GM19452 (cell line): ENCODE data around the gene SFT2D3.

ENCODE experiments used
- ATAC-seq: cut with Tn5 transposase; IDR thresholded peaks from one replicate; pipeline ENCODE4 v1.9.1; 2021; ENCODE audit not compliant: unreplicated experiment

The SFT2D3 gene

GRCh38 chr2:127664065-127664894 is 37.0 kb upstream of the SFT2D3 start:
- no peak for ATAC-seq

- no peak for ATAC-seq
Observed at GRCh38 chr2:127664895-127665225, 36.4 kb upstream of the SFT2D3 start.

DNA sequence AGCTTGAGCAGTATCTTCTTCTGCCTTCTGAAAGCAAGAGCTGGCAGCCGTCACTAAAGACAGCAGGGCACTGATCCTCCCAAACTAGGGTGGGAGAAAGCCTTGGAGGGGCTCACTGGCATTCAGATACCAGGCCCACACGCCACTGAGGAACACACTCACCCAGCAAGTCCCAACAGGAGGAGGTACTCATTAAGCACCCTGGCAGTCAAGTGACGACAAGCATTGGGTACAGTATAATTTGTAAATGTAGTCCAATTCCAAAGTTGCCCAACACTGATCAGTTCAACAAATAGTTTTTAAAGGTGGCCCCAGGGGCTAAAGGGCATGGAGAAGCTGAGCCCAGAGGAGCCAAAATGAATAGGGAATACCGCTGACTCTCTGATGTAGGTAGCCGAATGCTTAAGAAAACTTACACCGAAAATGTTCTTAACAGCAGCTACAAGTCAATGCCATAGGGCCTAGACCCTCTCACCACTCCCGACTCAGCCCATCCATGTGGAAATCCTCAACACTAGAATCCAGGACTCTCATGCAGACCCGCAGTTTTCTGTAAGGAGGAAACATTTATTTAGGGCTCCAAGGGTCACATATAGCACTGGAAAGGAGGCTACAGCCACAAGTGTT is 35.9 kb upstream of the SFT2D3 start:
- ATAC-seq: no peak

DNA sequence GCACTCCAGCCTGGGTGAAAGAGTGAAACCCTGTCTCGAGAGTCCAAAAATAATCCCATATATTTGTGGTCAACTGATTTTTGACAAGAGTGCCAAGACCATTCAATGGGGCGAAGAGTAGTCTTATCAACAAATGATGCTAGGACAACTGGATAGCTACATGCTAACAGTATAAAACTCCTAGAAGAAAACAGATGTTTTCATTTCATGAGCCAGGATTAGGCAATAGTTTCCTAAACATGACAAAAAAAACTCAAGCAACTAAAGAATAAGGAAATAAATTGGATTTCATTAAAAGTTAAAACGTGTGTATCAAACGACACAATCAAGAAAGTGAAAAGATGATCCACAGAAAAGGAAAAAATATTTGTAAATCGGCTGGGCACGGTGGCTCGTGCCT is 32.2 kb upstream of the SFT2D3 start:
- ATAC-seq: no peak

DNA sequence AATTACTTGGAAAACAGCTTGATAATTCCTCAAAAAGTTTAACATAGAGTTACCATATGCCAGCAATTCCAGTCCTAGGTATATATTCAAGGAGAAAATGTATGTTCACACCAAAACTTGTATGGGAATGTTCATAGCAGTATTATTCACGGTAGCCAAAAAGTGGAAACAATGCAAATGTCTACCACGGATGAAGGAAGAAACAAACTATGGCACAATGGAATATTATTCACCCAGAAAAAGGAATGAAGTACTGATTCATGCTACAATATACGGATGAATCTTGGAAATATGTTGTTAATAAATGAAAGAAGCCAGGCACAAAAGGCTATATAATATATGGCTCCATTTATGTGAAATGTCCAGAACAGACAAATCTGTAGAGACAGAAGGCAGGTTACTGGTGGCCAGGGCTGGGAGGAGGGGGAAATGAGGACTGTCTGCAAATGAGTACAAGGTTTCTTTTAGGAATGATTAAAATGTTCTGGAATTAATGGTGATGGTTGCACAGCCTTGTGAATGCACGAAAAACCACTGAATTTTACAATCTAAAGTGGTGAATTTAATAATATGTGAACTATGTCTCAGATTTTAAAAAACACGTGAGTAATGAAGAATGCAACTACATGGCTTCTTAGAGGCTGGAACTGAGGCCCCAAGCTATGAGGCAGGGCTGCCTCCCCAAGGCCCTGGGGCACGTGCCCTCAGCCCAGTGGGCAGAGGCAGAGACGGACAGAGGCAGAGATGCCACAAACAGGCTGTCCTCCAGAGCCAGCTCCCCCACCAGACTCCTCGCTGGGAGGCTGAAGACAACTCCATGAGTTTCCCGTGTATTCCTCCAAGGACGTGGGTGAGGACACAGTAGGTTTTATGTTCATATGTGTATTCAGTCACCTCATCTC is 31.0 kb upstream of the SFT2D3 start:
- ATAC-seq: no peak

- no peak for ATAC-seq
Observed at GRCh38 chr2:127670957-127671290, 30.4 kb upstream of the SFT2D3 start.

DNA sequence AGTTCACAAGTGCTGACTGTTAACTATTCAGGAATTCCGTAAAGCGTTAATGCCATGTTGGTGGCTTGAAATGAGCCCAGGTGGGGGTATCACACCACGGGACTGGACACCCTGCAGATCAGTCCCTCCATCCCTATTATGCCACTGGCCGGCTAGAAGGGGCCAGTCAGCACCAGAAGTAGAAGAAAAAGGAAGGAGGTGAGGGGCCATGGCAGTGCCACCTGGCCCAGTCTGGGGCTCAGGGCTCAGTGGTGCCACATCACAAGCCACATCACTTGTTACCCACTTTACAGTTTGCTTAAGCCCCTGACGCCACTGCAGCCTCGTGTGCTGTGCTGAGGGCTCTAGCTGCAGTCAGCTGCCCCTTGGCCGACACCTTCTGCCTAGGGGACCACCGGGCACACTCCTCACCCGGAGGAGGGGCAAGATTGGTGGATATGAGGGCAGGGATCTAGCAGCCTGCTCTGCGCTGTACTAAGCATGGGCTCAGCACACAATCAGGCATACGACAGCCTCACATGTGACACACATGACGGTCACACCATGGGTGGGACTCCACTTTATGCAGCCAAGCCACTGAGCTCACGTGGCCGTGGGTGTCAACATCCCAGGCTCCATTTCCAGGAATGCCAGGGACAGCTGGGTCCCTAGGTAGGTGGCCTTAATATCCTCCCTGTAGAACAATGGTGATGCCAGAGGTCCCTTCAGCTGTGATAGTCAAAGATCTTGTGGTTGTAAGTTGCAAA is 29.6 kb upstream of the SFT2D3 start:
- ATAC-seq: no peak

- ATAC-seq: no peak
Observed at GRCh38 chr2:127672341-127673224, 28.7 kb upstream of the SFT2D3 start.

GRCh38 chr2:127673291-127674069 is 27.8 kb upstream of the SFT2D3 start:
- no peak for ATAC-seq

DNA sequence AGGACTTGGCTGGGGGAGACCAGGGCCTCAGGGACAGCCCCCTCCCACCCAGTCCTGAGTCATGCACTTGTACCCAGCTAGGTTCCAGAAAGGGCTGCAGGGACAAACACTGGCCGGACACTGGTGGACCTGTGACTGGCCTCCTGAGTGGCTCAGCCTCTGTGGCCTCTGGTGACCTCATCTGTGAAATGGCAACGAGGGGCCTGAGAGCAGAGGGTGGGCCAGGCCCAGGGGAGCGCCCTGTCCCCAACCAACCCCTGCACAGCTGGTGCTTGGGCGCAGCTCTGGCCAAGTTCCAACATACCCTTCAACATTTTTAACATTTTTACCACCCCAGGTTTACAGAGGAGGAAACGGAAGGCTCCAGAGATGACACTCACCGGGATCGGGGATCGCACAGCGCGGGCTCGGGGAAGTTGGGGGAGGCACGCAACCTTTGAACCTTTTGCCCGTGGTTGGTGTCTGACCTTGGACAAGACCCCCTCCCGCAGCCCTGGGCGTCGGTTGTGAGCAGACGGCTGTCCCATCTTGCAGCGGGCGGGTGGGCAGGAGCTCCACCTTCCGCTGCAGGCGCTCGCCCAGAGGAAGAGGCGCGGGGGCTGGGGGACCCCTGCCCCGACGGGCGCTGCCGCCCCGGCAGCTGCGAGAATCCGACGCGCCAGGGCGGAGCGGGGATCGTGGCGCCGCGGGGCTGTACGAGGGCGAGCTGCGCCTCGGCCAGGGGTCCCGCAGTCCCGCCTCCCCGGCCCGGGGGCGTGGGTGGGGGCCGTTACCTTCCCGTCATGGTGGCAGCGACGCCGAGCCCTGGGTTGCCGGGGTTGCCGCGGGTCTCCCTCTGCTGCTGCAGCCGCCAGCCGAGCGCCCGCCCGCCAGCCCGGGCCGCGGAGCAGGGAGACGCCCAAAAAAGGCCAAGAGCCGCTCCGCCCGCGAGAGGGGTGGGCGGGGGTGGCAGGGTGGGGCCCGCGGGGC is 26.8 kb upstream of the SFT2D3 start:
- no peak for ATAC-seq

DNA sequence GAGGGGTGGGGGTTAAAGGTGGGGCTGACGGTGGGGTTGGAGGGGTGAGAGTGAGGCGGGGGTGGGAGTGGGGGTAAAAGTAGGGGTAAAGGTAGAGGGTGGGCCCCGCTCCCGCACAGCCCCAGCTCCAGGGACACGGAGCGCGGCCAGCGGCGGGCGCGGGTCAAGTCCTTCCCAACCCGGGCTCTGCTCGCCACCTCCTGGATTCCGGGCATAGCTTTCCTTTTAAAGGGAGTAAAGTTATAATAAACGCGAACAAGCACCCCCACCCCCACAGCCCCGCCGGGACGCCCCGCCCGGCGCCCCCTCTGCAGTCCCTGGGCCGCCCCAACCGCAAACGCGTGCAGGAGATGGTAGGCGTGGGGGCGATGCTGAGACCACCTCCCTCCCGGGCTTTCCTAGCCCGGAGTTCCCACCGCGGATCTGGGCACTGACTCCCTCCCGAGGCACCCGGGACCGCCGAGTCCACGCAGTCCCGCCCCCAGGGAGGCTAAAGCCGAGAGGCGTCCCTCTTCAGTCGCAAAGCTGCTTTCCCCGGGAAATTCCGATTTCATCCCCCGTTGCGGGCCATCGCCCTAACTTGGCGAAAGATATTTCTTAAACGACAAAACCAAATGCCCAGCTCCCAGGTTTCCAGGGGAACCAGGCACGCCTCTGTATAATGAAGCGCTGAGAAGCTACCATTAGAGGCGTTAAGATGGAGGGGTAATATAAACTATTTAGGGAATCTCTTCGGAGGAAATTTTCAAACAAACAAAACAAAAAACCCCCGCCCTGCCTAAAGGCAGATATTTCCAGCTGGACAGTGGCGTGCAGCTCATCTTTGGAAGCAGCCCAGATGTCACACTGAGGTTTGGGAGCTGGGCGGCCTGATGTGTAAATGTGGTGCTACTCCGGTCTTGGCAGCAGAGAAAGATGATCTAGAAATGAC is 25.7 kb upstream of the SFT2D3 start, which contains the start of gene LIMS2:
Gene LIMS2, minus strand, starts transcription at position 200 of the 931 bp plus-strand sequence. CDS start 506 bp downstream, outside the sequence.
- ATAC-seq: no peak

DNA sequence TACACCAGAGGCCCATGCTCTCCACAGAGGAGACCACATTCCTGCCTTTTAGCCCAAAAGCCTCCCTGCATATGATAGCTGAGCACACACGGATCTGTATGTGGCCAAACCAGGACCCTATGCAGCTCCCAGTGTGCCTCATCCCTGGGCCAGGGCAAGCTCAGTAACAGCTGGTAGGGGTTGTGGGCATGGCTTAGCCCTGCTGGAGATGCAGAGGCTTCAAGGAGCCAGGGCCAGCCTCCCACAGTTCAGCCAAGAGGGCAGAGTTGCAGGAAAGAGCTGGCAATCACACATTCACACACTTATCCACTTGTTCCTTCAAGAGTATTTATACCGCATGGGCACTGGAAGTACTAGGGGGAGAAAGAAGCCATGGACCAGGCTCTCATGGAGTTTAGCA is 24.4 kb upstream of the SFT2D3 start:
- ATAC-seq: no peak

- ATAC-seq: no peak
Observed at GRCh38 chr2:127678531-127678930, 22.8 kb upstream of the SFT2D3 start.

DNA sequence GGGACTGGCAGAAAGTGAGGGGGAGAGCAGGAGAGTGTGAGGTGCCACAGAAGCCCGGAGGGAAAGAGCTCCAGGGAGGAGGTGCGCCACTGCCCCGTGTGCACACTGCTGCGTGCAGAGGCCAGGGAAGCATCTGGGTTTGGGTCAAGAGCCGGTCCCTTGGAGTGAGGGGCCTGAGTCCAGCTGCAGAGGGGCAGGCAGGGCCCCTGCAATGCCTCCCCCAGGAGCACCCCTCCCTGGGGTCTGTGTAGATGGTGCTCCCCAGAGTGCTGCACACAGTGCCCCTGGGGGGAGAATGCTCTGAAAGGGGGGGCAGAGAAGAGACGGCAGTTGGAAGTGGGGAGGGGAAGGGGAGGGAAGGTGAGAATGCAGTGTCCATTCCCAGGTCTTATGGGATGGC is 22.3 kb upstream of the SFT2D3 start:
- no peak for ATAC-seq

GRCh38 chr2:127679680-127680361 is 21.5 kb upstream of the SFT2D3 start:
- ATAC-seq: no peak

DNA sequence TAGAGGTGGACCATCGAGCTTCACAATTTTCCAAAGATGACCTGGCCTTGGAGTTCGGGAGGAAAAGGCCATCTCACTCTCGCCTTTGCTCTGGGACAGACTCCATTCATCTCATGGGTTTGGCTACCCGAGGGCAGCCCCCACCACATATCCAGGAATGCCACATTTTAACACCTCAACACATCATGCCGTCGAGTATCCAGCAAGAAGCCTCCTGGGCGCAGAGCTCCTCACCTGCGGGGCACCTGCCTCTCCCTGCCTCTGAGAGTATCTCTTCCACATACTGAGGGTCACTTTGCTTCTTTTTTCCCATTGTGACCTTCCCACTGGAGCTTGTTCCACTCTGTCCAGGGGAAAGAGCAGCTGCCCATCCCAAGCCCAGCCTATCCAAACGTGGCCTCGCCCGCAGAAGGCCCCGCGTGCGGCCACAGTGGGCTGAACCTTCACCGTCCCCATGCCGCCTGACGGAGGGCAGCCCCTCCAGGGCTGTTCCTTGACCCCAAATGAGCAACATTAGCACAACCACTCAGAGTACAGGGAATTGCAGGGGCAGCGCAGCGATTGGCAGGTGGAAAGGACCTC is 20.5 kb upstream of the SFT2D3 start:
- ATAC-seq: no peak
